ENCODE measurements around the gene CGNL1.

DNA sequence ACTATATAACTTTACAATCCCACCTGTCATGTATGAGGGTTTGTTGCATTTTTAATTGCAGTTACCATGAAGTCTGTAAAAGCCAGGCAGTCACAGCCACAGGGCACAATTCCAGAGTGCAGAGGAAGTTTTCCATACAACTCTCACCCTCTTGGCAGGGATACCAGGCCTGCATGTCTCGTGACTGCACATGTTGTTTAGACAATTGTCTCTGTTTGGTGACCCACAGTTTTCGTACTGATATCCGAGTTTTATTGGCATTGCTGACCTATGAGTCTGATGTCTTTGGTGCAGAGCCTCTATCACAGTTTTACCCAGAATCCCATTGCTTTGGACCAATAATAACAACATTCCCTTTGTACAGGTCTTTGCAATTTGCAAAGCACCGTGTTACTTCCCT lies 190.5 kb downstream of the CGNL1 start:
- TF ChIP-seq, protein P1, sequence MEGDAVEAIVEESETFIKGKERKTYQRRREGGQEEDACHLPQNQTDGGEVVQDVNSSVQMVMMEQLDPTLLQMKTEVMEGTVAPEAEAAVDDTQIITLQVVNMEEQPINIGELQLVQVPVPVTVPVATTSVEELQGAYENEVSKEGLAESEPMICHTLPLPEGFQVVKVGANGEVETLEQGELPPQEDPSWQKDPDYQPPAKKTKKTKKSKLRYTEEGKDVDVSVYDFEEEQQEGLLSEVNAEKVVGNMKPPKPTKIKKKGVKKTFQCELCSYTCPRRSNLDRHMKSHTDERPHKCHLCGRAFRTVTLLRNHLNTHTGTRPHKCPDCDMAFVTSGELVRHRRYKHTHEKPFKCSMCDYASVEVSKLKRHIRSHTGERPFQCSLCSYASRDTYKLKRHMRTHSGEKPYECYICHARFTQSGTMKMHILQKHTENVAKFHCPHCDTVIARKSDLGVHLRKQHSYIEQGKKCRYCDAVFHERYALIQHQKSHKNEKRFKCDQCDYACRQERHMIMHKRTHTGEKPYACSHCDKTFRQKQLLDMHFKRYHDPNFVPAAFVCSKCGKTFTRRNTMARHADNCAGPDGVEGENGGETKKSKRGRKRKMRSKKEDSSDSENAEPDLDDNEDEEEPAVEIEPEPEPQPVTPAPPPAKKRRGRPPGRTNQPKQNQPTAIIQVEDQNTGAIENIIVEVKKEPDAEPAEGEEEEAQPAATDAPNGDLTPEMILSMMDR (IDR thresholded peaks at IDR 0.05) = no peak
- TF ChIP-seq RAD21 (conservative IDR thresholded peaks at IDR 0.05 in 1 of 2, IDR thresholded peaks at IDR 0.05 in 1 of 2) = no peak
- no peak for TF ChIP-seq POLR2A (IDR thresholded peaks at IDR 0.05; ENCODE audit: low read length)
- TF ChIP-seq EP300 (IDR thresholded peaks at IDR 0.05) = no peak
- TF ChIP-seq, protein P2, sequence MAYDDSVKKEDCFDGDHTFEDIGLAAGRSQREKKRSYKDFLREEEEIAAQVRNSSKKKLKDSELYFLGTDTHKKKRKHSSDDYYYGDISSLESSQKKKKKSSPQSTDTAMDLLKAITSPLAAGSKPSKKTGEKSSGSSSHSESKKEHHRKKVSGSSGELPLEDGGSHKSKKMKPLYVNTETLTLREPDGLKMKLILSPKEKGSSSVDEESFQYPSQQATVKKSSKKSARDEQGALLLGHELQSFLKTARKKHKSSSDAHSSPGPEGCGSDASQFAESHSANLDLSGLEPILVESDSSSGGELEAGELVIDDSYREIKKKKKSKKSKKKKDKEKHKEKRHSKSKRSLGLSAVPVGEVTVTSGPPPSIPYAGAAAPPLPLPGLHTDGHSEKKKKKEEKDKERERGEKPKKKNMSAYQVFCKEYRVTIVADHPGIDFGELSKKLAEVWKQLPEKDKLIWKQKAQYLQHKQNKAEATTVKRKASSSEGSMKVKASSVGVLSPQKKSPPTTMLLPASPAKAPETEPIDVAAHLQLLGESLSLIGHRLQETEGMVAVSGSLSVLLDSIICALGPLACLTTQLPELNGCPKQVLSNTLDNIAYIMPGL (CRISPR knock-in tag; IDR thresholded peaks at IDR 0.05; ENCODE audit: borderline replicate concordance) = no peak
- TF ChIP-seq, protein P3, sequence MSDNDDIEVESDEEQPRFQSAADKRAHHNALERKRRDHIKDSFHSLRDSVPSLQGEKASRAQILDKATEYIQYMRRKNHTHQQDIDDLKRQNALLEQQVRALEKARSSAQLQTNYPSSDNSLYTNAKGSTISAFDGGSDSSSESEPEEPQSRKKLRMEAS (IDR thresholded peaks at IDR 0.05) = no peak
- TF ChIP-seq, protein P4, sequence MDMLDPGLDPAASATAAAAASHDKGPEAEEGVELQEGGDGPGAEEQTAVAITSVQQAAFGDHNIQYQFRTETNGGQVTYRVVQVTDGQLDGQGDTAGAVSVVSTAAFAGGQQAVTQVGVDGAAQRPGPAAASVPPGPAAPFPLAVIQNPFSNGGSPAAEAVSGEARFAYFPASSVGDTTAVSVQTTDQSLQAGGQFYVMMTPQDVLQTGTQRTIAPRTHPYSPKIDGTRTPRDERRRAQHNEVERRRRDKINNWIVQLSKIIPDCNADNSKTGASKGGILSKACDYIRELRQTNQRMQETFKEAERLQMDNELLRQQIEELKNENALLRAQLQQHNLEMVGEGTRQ (IDR thresholded peaks at IDR 0.05) = no peak
- TF ChIP-seq TFCP2L1 (CRISPR knock-in tag; IDR thresholded peaks at IDR 0.05) = no peak
- no peak for TF ChIP-seq KDM1A (IDR thresholded peaks at IDR 0.05; ENCODE audit: low read depth)
- TF ChIP-seq, protein P5, sequence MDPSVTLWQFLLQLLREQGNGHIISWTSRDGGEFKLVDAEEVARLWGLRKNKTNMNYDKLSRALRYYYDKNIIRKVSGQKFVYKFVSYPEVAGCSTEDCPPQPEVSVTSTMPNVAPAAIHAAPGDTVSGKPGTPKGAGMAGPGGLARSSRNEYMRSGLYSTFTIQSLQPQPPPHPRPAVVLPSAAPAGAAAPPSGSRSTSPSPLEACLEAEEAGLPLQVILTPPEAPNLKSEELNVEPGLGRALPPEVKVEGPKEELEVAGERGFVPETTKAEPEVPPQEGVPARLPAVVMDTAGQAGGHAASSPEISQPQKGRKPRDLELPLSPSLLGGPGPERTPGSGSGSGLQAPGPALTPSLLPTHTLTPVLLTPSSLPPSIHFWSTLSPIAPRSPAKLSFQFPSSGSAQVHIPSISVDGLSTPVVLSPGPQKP (IDR thresholded peaks at IDR 0.05; ENCODE audit: low read depth, low read length) = no peak
- no peak for TF ChIP-seq CEBPB (IDR thresholded peaks at IDR 0.05)
- TF ChIP-seq FOXS1 (CRISPR knock-in tag; IDR thresholded peaks at IDR 0.05) = no peak
